Liver (tissue), 9 donors: ENCODE measurements around the gene SEPHS2. TPM values are rescaled to one million over a fixed set of nuclear protein-coding genes. Genes with fewer than 3 reads are reported as not detected.

Source experiments
- DNase-seq: peaks from one replicate; pipeline ENCODE4 v3.0.0-alpha.2; 2017; ENCODE audit warnings: low spot score
- H3K27ac ChIP-seq, 2 donors: one replicate each; pipeline ENCODE4 v1.7.0; 2013; ENCODE audit warnings: inconsistent platforms in 2 of 2, low read length in 2 of 2, control low read depth in 1 of 2, low read depth in 1 of 2, mild to moderate bottlenecking in 1 of 2
- H3K27me3 ChIP-seq, 4 donors: one replicate each; pipeline versions ENCODE4 v1.6.1 to v1.7.0; 2013; ENCODE audit warnings: low read length in 3 of 4, inconsistent platforms in 1 of 4, mild to moderate bottlenecking in 1 of 4, moderate library complexity in 1 of 4; ENCODE audit not compliant: control insufficient read depth in 4 of 4, insufficient read depth in 4 of 4
- H3K36me3 ChIP-seq, 4 donors: one replicate each; pipeline versions ENCODE4 v1.6.1 to v1.7.0; 2013; ENCODE audit warnings: low read length in 3 of 4, mild to moderate bottlenecking in 3 of 4, low read depth in 1 of 4, moderate library complexity in 1 of 4; ENCODE audit not compliant: control insufficient read depth in 4 of 4, insufficient read depth in 3 of 4
- H3K4me1 ChIP-seq, 4 donors: one replicate each; pipeline versions ENCODE4 v1.6.1 to v1.7.0; 2013; ENCODE audit warnings: low read length in 3 of 4, mild to moderate bottlenecking in 3 of 4, moderate library complexity in 1 of 4; ENCODE audit not compliant: control insufficient read depth in 4 of 4, insufficient read depth in 4 of 4
- H3K4me3 ChIP-seq, 3 donors: one replicate each; pipeline versions ENCODE4 v1.6.1 to v1.7.0; 2013; ENCODE audit warnings: low read length in 3 of 3, control low read depth in 1 of 3, low read depth in 1 of 3, mild to moderate bottlenecking in 1 of 3
- H3K9ac ChIP-seq, 2 donors: one replicate each; pipeline ENCODE4 v1.7.0; 2013; ENCODE audit warnings: low read length in 2 of 2, mild to moderate bottlenecking in 2 of 2, moderate library complexity in 2 of 2, control low read depth in 1 of 2, low read depth in 1 of 2
- H3K9me3 ChIP-seq, 4 donors: one replicate each; pipeline versions ENCODE4 v1.6.1 to v1.7.0; 2013; ENCODE audit warnings: low read length in 3 of 4; ENCODE audit not compliant: control insufficient read depth in 4 of 4
- EGR1 ChIP-seq, 2 donors: IDR thresholded peaks; 2 replicates each; pipeline ENCODE4 v1.6.1; 2016 to 2018; ENCODE audit warnings: antibody characterized with exemption in 2 of 2, low read depth in 2 of 2
- FOXA1 ChIP-seq: IDR thresholded peaks from 2 replicates; pipeline ENCODE4 v1.6.1; 2016; ENCODE audit warnings: antibody characterized with exemption
- FOXA2 ChIP-seq: IDR thresholded peaks from 2 replicates; pipeline ENCODE4 v1.6.1; 2016; ENCODE audit warnings: antibody characterized with exemption
- GABPA ChIP-seq, 2 donors: IDR thresholded peaks in 1 of 2; conservative IDR thresholded peaks in 1 of 2; 2 replicates each; pipeline ENCODE4 v1.6.1; 2016; ENCODE audit warnings: antibody characterized with exemption in 2 of 2, mild to moderate bottlenecking in 1 of 2, moderate library complexity in 1 of 2
- HNF4A ChIP-seq, 2 donors: conservative IDR thresholded peaks; 2 replicates each; pipeline ENCODE4 v1.6.1; 2016; ENCODE audit warnings: antibody characterized with exemption in 2 of 2, mild to moderate bottlenecking in 2 of 2
- HNF4G ChIP-seq: IDR thresholded peaks from 2 replicates; pipeline ENCODE4 v1.6.1; 2016; ENCODE audit warnings: antibody characterized with exemption
- JUND ChIP-seq, 2 donors: IDR thresholded peaks; 2 replicates each; pipeline ENCODE4 v1.6.1; 2016; ENCODE audit warnings: antibody characterized with exemption in 2 of 2
- NR2F2 ChIP-seq: IDR thresholded peaks from 2 replicates; pipeline ENCODE4 v1.6.1; 2016; ENCODE audit warnings: antibody characterized with exemption
- RAD21 ChIP-seq, 2 donors: IDR thresholded peaks; 2 replicates each; pipeline ENCODE4 v1.6.1; 2016; ENCODE audit warnings: antibody characterized with exemption in 2 of 2, mild to moderate bottlenecking in 2 of 2
- RXRA ChIP-seq, 2 donors: IDR thresholded peaks; 2 replicates each; pipeline ENCODE4 v1.6.1; 2017 to 2018; ENCODE audit warnings: antibody characterized with exemption in 2 of 2, mild to moderate bottlenecking in 1 of 2
- SP1 ChIP-seq: IDR thresholded peaks from 2 replicates; pipeline ENCODE4 v1.6.1; 2018; ENCODE audit warnings: antibody characterized with exemption, mild to moderate bottlenecking
- TAF1 ChIP-seq: conservative IDR thresholded peaks from 2 replicates; pipeline ENCODE4 v1.6.1; 2016; ENCODE audit warnings: antibody characterized with exemption, mild to moderate bottlenecking
- YY1 ChIP-seq: IDR thresholded peaks from 2 replicates; pipeline ENCODE4 v1.6.1; 2016; ENCODE audit warnings: antibody characterized with exemption, mild to moderate bottlenecking
- WGBS: extraction: QIAGEN DNeasy Blood & Tissue Kit; methylation state at CpG from one replicate; pipeline ENCODE4 v1.1.7; 2013; 5-methylcytosine and 5-hydroxymethylcytosine counted together
- polyA plus RNA-seq, 2 donors: library from polyadenylated mRNA; stranded (reverse) in 1 of 2; unstranded in 1 of 2; fragments of 200-250 nt in 1 of 2; fragments of >200 nt in 1 of 2; fragmentation: Nextera tagmentation in 1 of 2; extraction: Ambion mirVana in 1 of 2; gene quantifications; one replicate each; pipeline versions ENCODE4 v1.2.1 to v1.2.3, GENCODE V29; 2013 to 2015
- total RNA-seq, 2 donors: library from RNA; depleted of rRNA; stranded (reverse); fragments of >200 nt; gene quantifications; one replicate each; pipeline ENCODE4 v1.2.3, GENCODE V29; 2014
- TF ChIP-seq, protein P1 (sequence below): IDR thresholded peaks from 2 replicates; pipeline ENCODE4 v1.6.1; 2016; ENCODE audit warnings: antibody characterized with exemption
- TF ChIP-seq, protein P2 (sequence below): IDR thresholded peaks from 2 replicates; pipeline ENCODE4 v1.6.1; 2016; ENCODE audit warnings: antibody characterized with exemption
- TF ChIP-seq, protein P3 (sequence below): fragments of 150-350 bp; IDR thresholded peaks from 2 replicates; pipeline ENCODE4 v1.5.1; 2017; ENCODE audit warnings: improper control_type of control experiment, low read depth, low read length; ENCODE audit not compliant: missing input control
- TF ChIP-seq, protein P4 (sequence below): IDR thresholded peaks from 2 replicates; pipeline ENCODE4 v1.6.1; 2016; ENCODE audit warnings: antibody characterized with exemption, mild to moderate bottlenecking
- TF ChIP-seq, protein P5 (sequence below): IDR thresholded peaks from 2 replicates; pipeline ENCODE4 v1.6.1; 2016; ENCODE audit warnings: antibody characterized with exemption
- donor health status: healthy.
- donor health status: healthy.
- donor health status: healthy.
- donor health status: healthy.
- donor health status: healthy.

SEPHS2 gene
- total and polyA plus RNA-seq, 4 donors = 50.1 to 241 (median 132) TPM

DNA sequence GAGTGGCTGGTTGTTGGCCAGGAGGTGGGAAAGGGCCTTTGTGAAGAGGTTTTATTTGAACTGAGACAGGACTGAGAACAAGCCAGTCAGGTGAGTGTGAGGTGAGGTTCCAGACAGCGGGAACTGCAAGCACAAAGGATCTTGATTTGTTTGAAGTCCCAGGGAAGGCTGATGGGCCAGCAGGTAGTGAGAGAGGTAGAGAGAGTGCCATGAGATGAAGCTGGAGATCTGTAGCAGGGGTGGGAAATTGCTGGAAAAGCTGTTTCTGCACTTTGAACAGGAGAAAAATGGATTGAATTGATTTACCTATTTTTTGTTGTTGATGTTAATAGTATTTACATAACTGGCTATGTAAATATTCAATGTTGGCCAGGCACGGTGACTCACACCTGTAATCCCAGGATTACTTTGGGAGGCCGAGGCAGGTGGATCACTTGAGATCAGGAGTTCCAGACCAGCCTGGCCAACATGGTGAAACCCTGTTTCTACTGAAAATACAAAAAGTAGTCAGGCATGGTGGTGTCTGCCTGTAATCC lies 8.1 kb downstream of the SEPHS2 start:
- WGBS = 33% methylated on average over 3 of the region's 3 CpGs
- Histone ChIP-seq H3K27ac (peak overlapping the region in 1 of 2 donors; percentile 16), H3K9me3 (no peaks in the 10 kb centered on the region), H3K4me1 (peaks cover 0 to 6% (median 2%) of the 10 kb centered on the region in 4 donors), H3K27me3 (no peaks in the 10 kb centered on the region), H3K36me3 (no peaks in the 10 kb centered on the region), H3K4me3 (no peak overlapping the region), H3K9ac (no peak overlapping the region)
- TF ChIP-seq, protein P1, sequence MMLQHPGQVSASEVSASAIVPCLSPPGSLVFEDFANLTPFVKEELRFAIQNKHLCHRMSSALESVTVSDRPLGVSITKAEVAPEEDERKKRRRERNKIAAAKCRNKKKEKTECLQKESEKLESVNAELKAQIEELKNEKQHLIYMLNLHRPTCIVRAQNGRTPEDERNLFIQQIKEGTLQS = no peak
- TF ChIP-seq SP1 = no peak
- no peak for TF ChIP-seq GABPA (IDR thresholded peaks at IDR 0.05 in 1 of 2, conservative IDR thresholded peaks at IDR 0.05 in 1 of 2)
- no peak for TF ChIP-seq YY1
- TF ChIP-seq NR2F2 = no peak
- TF ChIP-seq, protein P2, sequence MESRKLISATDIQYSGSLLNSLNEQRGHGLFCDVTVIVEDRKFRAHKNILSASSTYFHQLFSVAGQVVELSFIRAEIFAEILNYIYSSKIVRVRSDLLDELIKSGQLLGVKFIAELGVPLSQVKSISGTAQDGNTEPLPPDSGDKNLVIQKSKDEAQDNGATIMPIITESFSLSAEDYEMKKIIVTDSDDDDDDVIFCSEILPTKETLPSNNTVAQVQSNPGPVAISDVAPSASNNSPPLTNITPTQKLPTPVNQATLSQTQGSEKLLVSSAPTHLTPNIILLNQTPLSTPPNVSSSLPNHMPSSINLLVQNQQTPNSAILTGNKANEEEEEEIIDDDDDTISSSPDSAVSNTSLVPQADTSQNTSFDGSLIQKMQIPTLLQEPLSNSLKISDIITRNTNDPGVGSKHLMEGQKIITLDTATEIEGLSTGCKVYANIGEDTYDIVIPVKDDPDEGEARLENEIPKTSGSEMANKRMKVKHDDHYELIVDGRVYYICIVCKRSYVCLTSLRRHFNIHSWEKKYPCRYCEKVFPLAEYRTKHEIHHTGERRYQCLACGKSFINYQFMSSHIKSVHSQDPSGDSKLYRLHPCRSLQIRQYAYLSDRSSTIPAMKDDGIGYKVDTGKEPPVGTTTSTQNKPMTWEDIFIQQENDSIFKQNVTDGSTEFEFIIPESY = no peak
- peak in 1 of 2 donors; percentile 4 for TF ChIP-seq HNF4A (conservative IDR thresholded peaks at IDR 0.05)
- no peak for TF ChIP-seq EGR1 (IDR thresholded peaks at IDR 0.05; ENCODE audit: low read depth in 2 of 2)
- no peak for TF ChIP-seq TAF1
- TF ChIP-seq JUND (IDR thresholded peaks at IDR 0.05) = no peak
- TF ChIP-seq HNF4G = no peak
- no peak for TF ChIP-seq RAD21 (IDR thresholded peaks at IDR 0.05)
- TF ChIP-seq, protein P3, sequence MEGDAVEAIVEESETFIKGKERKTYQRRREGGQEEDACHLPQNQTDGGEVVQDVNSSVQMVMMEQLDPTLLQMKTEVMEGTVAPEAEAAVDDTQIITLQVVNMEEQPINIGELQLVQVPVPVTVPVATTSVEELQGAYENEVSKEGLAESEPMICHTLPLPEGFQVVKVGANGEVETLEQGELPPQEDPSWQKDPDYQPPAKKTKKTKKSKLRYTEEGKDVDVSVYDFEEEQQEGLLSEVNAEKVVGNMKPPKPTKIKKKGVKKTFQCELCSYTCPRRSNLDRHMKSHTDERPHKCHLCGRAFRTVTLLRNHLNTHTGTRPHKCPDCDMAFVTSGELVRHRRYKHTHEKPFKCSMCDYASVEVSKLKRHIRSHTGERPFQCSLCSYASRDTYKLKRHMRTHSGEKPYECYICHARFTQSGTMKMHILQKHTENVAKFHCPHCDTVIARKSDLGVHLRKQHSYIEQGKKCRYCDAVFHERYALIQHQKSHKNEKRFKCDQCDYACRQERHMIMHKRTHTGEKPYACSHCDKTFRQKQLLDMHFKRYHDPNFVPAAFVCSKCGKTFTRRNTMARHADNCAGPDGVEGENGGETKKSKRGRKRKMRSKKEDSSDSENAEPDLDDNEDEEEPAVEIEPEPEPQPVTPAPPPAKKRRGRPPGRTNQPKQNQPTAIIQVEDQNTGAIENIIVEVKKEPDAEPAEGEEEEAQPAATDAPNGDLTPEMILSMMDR = no peak
- TF ChIP-seq, protein P4, sequence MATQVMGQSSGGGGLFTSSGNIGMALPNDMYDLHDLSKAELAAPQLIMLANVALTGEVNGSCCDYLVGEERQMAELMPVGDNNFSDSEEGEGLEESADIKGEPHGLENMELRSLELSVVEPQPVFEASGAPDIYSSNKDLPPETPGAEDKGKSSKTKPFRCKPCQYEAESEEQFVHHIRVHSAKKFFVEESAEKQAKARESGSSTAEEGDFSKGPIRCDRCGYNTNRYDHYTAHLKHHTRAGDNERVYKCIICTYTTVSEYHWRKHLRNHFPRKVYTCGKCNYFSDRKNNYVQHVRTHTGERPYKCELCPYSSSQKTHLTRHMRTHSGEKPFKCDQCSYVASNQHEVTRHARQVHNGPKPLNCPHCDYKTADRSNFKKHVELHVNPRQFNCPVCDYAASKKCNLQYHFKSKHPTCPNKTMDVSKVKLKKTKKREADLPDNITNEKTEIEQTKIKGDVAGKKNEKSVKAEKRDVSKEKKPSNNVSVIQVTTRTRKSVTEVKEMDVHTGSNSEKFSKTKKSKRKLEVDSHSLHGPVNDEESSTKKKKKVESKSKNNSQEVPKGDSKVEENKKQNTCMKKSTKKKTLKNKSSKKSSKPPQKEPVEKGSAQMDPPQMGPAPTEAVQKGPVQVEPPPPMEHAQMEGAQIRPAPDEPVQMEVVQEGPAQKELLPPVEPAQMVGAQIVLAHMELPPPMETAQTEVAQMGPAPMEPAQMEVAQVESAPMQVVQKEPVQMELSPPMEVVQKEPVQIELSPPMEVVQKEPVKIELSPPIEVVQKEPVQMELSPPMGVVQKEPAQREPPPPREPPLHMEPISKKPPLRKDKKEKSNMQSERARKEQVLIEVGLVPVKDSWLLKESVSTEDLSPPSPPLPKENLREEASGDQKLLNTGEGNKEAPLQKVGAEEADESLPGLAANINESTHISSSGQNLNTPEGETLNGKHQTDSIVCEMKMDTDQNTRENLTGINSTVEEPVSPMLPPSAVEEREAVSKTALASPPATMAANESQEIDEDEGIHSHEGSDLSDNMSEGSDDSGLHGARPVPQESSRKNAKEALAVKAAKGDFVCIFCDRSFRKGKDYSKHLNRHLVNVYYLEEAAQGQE = no peak
- TF ChIP-seq, protein P5, sequence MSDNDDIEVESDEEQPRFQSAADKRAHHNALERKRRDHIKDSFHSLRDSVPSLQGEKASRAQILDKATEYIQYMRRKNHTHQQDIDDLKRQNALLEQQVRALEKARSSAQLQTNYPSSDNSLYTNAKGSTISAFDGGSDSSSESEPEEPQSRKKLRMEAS = no peak
- TF ChIP-seq FOXA1 = no peak
- TF ChIP-seq RXRA (IDR thresholded peaks at IDR 0.05) = no peak
- TF ChIP-seq FOXA2 = peak; percentile 51
- DNase-seq = no peak
